Stimulated activated CD4-positive, alpha-beta T cell treated with anti-CD3 and anti-CD28 coated beads, Interleukin-15, amount 100 ng/mL, for 1 hour (primary cell): ENCODE measurements around the gene OR4D1.
A peak's percentile ranks its signal among the peaks of the same experiment; 100 is the strongest.

Source experiments
- DNase-seq, 2 donors: peaks; one replicate each; pipeline ENCODE4 v3.0.0-alpha.2; 2020; ENCODE audit warnings: low read depth in 1 of 2, low spot score in 1 of 2

OR4D1 gene

DNA sequence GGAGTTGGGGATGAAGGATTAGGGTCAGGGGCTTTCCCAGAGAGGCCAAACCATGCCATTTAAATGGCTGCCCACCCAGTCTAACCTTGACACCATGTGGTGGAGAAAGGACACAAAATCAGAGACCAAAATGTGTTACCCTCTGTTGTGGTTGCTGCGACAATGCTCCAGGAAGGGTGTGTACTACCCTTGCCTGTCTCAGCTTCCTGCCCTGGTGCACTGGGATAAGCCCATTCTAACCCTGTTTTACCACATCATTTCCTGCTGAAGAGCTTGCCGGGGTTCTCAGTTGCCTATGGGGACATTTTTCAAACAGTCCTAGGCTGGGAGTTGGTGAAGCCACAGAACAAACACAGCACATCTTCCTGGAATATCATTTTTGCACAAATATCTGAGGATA, 4.9 kb downstream of the OR4D1 start:
- DNase-seq, result peak in 1 of 2 donors; percentile 23

- DNase-seq, result no peak
Measured at GRCh38 chr17:58153671-58154070, 5.5 kb downstream of the OR4D1 start.

DNA sequence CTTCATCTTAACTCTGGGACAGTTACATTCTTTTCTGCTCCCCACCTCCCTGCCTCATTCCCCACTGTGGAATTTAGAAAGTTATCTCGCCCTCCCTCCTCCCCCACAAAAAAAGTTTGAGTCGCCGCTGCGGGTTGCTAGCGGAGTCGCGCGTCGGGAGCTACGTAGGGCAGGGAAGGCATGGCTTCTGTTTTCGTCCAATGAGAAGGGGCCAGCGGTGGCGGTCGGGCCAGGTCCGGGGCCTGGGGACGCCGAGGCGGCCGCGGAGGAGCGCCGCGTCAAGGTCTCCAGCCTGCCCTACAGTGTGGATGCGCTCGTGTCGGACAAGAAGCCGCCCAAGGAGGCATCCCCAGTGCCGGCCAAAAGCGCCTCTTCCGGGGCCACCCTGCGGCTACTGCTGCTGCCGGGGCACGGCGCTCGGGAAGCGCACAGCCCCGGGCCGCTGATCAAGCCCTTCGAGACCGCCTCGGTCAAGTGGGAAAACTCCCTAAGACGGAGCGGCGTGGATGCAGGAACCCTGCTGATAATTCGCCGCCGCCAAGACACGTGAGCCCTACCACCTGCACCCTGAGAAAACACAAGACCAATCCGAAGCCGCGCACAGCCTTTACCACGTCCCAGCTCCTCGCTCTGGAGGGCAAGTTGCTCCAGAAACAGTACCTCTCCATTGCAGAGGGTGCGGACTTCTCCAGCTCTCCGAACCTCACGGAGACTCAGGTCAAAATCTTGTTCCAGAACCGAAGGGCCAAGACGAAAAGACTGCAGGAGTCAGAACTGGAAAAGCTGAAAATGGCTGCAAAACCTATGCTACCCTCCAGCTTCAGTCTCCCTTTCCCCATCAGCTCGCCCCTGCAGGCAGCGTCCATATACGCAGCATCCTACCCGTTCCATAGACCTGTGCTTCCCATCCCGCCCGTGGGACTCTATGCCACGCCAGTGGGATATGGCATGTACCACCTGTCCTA, 8.9 kb downstream of the OR4D1 start:
- peak; percentile 6 to 36 for DNase-seq

DNA sequence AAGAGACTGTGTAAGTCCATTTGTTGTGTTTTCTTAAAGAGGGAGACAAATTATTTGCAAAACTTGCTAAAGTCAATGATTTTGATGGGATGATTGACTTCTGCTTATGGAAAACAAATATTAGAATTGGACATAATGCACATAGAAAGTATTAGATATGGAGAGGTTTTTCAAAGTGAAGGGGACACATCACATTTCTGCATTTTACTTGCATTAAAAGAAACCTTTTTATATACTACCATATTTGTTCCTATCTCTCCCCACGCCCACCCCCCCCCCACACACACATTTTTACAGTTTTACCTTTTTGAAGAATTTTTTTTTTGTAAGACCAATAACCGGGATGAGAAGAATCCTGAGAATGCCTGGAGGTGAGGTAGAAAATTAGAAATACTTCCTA, 10.0 kb downstream of the OR4D1 start:
- no peak for DNase-seq

DNA sequence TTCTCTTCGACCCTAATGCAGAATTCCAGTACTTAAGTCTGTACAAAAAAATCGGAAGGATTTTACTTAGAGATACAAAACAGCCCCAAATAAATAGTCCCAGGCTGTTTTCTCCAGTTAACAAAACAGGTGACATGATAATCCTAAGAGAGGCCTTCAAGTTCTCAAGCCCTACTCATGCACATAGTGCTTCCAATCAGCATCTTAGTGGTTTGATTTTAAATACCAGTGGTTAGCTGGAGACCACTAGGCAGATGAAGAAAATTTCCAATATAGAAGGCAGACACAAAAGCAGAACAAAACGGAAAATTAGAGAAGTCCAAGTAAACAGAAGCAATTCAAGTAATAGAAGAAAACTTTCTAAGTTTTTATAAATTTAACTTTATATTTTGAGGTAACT, 13.4 kb downstream of the OR4D1 start:
- DNase-seq, result no peak

- DNase-seq, result no peak
Measured at GRCh38 chr17:58165981-58166380, 17.8 kb downstream of the OR4D1 start.

GRCh38 chr17:58166682-58167081, 18.5 kb downstream of the OR4D1 start, which contains the start of gene OR4D2:
Gene OR4D2, plus strand, starts transcription at chr17:58166982. Its CDS starts 2,674 bp downstream, at chr17:58169656.
- no peak for DNase-seq

- DNase-seq, result no peak
Measured at GRCh38 chr17:58170622-58171021, 22.4 kb downstream of the OR4D1 start.

DNA sequence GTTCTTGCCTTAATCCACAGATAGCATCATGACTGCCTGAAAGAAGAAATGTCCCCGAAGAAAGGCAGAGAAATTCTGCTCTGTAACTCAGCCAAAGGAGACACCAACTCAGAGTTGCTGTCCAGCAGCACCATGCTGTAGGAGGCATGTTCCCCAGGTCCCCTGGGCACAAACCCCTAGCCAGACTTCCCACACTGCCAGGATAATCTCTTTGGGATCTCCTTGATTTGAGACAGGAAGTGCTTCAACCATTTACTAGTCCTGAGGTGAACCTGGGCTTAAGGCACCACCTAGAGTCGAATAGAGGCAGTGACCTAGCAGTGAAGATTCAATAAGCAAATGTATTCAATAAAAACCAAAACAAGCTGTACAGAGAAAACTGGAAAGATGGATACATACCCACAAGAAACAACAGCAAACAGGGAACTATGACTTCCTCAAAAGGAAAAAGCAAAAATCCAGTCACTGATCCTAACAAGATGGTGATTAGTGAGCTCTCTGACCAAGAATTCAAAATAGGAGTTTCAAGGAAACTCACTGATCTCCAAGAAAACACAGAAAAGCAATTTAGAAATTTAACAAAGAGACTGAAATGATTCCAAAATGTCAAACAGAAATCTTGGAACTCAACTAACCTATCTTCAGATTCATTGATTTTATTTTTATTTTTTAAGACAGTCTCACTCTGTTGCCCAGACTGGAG, 24.3 kb downstream of the OR4D1 start:
- DNase-seq, result no peak

- no peak for DNase-seq
Measured at GRCh38 chr17:58174871-58175270, 26.7 kb downstream of the OR4D1 start.

GRCh38 chr17:58176200-58176599, 28.0 kb downstream of the OR4D1 start:
- no peak for DNase-seq

GRCh38 chr17:58181796-58182195, 33.6 kb downstream of the OR4D1 start:
- no peak for DNase-seq

DNA sequence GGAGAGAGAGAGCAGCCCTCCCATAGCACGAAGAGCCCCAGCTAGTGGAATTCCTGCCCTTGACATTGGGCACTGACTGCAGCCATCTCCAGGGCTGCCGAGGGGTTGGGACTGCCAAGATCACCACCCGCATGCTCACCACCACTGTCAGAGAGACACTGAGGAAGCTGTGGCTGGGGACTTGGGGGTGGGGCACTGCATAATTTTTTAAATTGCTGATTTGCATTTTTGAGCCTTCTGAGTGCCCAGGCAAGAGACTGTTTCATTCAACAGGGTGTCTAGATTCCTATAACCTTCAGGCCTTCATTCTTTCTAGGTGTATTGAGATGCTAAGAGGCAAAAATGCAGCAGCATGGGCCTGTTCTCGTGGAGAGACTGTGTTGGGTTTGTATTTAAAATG, 35.3 kb downstream of the OR4D1 start:
- DNase-seq, result no peak

DNA sequence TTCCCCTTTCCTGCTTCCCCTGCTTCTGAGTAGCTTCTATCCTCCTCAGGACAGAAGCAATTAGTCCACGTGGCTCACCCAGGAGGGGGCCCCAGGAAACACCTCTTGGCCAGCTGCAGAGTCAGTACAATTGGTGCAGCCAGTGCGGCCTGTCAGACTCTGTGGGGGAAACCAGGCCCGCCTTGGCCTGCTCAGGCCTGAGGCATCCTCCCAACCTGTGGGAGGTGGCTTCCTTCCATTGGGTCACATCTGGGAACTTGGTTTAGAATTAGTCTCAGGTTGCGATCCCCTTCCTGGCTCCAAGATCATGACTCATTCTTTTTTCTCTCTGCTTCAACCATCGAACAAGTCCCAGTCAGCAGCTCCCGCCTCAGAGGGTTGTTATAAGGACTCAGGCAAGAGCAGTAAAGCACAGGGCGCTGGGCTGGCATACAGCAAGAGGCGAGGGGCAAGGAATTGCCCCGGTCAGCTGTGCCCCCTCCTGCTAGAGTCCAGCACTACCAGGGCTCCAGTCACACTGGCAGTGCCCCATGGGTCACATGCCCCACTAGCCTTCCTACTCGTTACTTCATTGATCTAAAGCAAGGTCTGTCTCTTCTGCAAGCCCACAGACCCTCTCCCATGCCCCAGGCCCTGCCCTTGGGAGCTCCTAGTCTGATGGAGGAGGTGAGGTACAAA, 36.3 kb downstream of the OR4D1 start:
- DNase-seq, result no peak

GRCh38 chr17:58184986-58185761, 37.0 kb downstream of the OR4D1 start:
- DNase-seq, result no peak

GRCh38 chr17:58186591-58186990, 38.4 kb downstream of the OR4D1 start:
- no peak for DNase-seq

- DNase-seq, result no peak
Measured at GRCh38 chr17:58187063-58187462, 38.9 kb downstream of the OR4D1 start.

DNA sequence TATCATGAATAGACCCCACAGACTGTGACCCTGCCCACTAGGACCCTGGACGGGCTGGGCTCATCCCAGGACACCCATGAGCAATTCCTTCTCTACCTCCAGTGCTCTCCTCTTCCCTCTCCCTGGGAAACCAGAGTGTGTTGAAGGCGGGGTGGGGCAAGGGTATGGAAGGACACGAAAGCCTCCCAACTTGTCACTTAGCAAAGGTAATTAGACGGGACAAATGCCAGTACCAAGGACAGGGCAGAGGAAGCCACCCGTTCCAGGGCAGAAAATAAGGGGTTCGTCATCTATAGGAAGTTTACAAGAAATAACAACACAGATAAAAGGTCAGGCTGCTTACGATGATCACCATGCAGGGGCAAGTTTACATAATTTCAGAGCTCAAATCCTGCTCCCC, 39.5 kb downstream of the OR4D1 start:
- DNase-seq, result no peak

GRCh38 chr17:58189436-58190146, 41.4 kb downstream of the OR4D1 start:
- DNase-seq, result no peak

- DNase-seq, result no peak
Measured at GRCh38 chr17:58191241-58191896, 43.2 kb downstream of the OR4D1 start.
